IMR-90 (cell line): ENCODE measurements around the gene SLX4. TPM values are rescaled to one million over a fixed set of nuclear protein-coding genes. Genes with fewer than 3 reads are reported as not detected.

ENCODE experiments used
- ATAC-seq: fragments of 200-7000 bp; cut with Tn5 transposase; 2 replicates; pipeline ENCODE4 v1.9.1; 2020; ENCODE audit warnings: low read depth, mild to moderate bottlenecking, moderate library complexity
- BruUV-seq: library from RNA; stranded (reverse); fragments of 400-500 nt; replicated peaks from 2 replicates; lab custom pipeline; 2021; lab: Mats Ljungman, UMichigan
- CTCF ChIA-PET: fragments of 300-600 bp; formaldehyde crosslinking; extraction: SDS; loops from one replicate; lab custom pipeline; 2021; ENCODE audit warnings: antibody characterized with exemption; lab: Yijun Ruan, JAX
- POLR2A ChIA-PET: fragments of 300-600 bp; sonication (Branson Sonifier 250); formaldehyde crosslinking; loops from one replicate; lab custom pipeline; 2022; ENCODE audit warnings: antibody characterized with exemption; ENCODE audit not compliant: unreplicated experiment; lab: Charles Lee
- DNase-seq: peaks from one replicate; pipeline ENCODE4 v3.0.0; 2013
- H2AFZ ChIP-seq: replicated peaks from 2 replicates; pipeline ENCODE3; 2013; ENCODE audit warnings: low read length, mild to moderate bottlenecking; ENCODE audit not compliant: poor library complexity
- H2AK5ac ChIP-seq: 2 replicates; pipeline ENCODE4 v1.6.1; 2013; ENCODE audit warnings: low read depth, low read length, inconsistent platforms
- H2AK9ac ChIP-seq: replicated peaks from 2 replicates; pipeline ENCODE3; 2013; ENCODE audit warnings: mild to moderate bottlenecking, low read depth, low read length, moderate library complexity; ENCODE audit not compliant: poor library complexity
- H2BK120ac ChIP-seq: 2 replicates; pipeline ENCODE4 v1.6.1; 2013; ENCODE audit warnings: low read depth, low read length, inconsistent platforms
- H2BK15ac ChIP-seq: 3 replicates; pipeline ENCODE4 v1.6.1; 2013; ENCODE audit warnings: low read depth, low read length, inconsistent platforms
- H2BK20ac ChIP-seq: 2 replicates; pipeline ENCODE4 v1.6.1; 2013; ENCODE audit warnings: low read depth, mild to moderate bottlenecking, inconsistent platforms, low read length, moderate library complexity
- H2BK5ac ChIP-seq: 2 replicates; pipeline ENCODE4 v1.6.1; 2013; ENCODE audit warnings: mild to moderate bottlenecking, low read depth, low read length, inconsistent platforms; ENCODE audit not compliant: poor library complexity, severe bottlenecking
- H3K14ac ChIP-seq: replicated peaks from 2 replicates; pipeline ENCODE4 v1.6.1; 2013; ENCODE audit warnings: low read depth, low read length, inconsistent platforms
- H3K18ac ChIP-seq: 2 replicates; pipeline ENCODE4 v1.6.1; 2013; ENCODE audit warnings: low read depth, low read length, control low read depth
- H3K23ac ChIP-seq: 2 replicates; pipeline ENCODE4 v1.6.1; 2013; ENCODE audit warnings: low read depth, low read length, inconsistent platforms
- H3K27ac ChIP-seq: 2 replicates; pipeline ENCODE4 v1.5.1; 2013; ENCODE audit warnings: mild to moderate bottlenecking, control low read depth, low read length; ENCODE audit not compliant: insufficient read depth
- H3K27me3 ChIP-seq: 2 replicates; pipeline ENCODE4 v1.6.1; 2013; ENCODE audit warnings: low read length; ENCODE audit not compliant: control insufficient read depth, insufficient read depth
- H3K36me3 ChIP-seq: 2 replicates; pipeline ENCODE4 v1.6.1; 2013; ENCODE audit warnings: low read length, mixed read lengths; ENCODE audit not compliant: control insufficient read depth, insufficient read depth
- H3K4ac ChIP-seq: 2 replicates; pipeline ENCODE4 v1.6.1; 2013; ENCODE audit warnings: low read depth, low read length, inconsistent platforms
- H3K4me1 ChIP-seq: 2 replicates; pipeline ENCODE4 v1.6.1; 2013; ENCODE audit warnings: low read length, mixed read lengths; ENCODE audit not compliant: control insufficient read depth, insufficient read depth
- H3K4me2 ChIP-seq: 2 replicates; pipeline ENCODE4 v1.6.1; 2013; ENCODE audit warnings: low read depth, mild to moderate bottlenecking, control low read depth, low read length, moderate library complexity
- H3K4me3 ChIP-seq: 2 replicates; pipeline ENCODE4 v1.5.1; 2013; ENCODE audit warnings: low read depth, mild to moderate bottlenecking, control low read depth, low read length, moderate library complexity; ENCODE audit not compliant: insufficient read depth
- H3K56ac ChIP-seq: 2 replicates; pipeline ENCODE4 v1.6.1; 2013; ENCODE audit warnings: low read length, inconsistent platforms; ENCODE audit not compliant: insufficient read depth; ENCODE audit errors: extremely low read depth
- H3K79me1 ChIP-seq, 2 experiments: 2 replicates each; pipeline ENCODE4 v1.6.1; 2013; ENCODE audit warnings: low read length in 2 of 2, inconsistent platforms in 1 of 2, low read depth in 1 of 2
- H3K9ac ChIP-seq: 2 replicates; pipeline ENCODE4 v1.6.1; 2013; ENCODE audit warnings: low read depth, low read length, control low read depth
- H3K9me1 ChIP-seq: 2 replicates; pipeline ENCODE4 v1.6.1; 2013; ENCODE audit warnings: low read length, inconsistent platforms; ENCODE audit not compliant: insufficient read depth
- H3K9me3 ChIP-seq: 2 replicates; pipeline ENCODE4 v1.6.1; 2013; ENCODE audit warnings: low read length; ENCODE audit not compliant: control insufficient read depth, insufficient read depth
- H4K20me1 ChIP-seq: 2 replicates; pipeline ENCODE4 v1.6.1; 2013; ENCODE audit warnings: low read length, inconsistent platforms; ENCODE audit not compliant: insufficient read depth
- H4K5ac ChIP-seq: 2 replicates; pipeline ENCODE4 v1.6.1; 2013; ENCODE audit warnings: mild to moderate bottlenecking, low read depth, low read length, control low read depth
- H4K8ac ChIP-seq, 2 experiments: 2 replicates each; pipeline ENCODE4 v1.6.1; 2013; ENCODE audit warnings: low read depth in 2 of 2, low read length in 2 of 2, control low read depth in 1 of 2, inconsistent platforms in 1 of 2
- H4K91ac ChIP-seq: 2 replicates; pipeline ENCODE4 v1.6.1; 2013; ENCODE audit warnings: low read depth, low read length, inconsistent platforms; ENCODE audit not compliant: insufficient read depth
- ELK1 ChIP-seq: fragments of 150-350 bp; IDR thresholded peaks from 2 replicates; pipeline ENCODE4 v1.6.1; 2016; ENCODE audit warnings: low read depth, mild to moderate bottlenecking, low read length, moderate library complexity, borderline replicate concordance
- POLR2A ChIP-seq: IDR thresholded peaks from 2 replicates; pipeline ENCODE4 v1.6.1; 2012; ENCODE audit warnings: mild to moderate bottlenecking, low read depth, low read length
- RAD21 ChIP-seq: IDR thresholded peaks from 2 replicates; pipeline ENCODE4 v1.6.1; 2012; ENCODE audit warnings: low read length, improper control_type of control experiment
- WGBS, 2 experiments: methylation state at CpG; one replicate each; pipeline versions ENCODE4 v1.1.5 to v1.1.7; 2013; ENCODE audit warnings: missing lambda C conversion rate in 2 of 2; ENCODE audit not compliant: insufficient read length in 1 of 2; ENCODE audit errors: extremely low coverage in 2 of 2; 5-methylcytosine and 5-hydroxymethylcytosine counted together
- dilution Hi-C: fragments of 300-500 bp; cut with HindIII; formaldehyde crosslinking; loops from one replicate; pipeline ENCODE4 v1.14.3; 2018; ENCODE audit warnings: low sequenced_read_pairs; ENCODE audit not compliant: unreplicated experiment
- in situ Hi-C: fragments of 300-500 bp; cut with MboI; formaldehyde crosslinking; loops from 3 replicates; pipeline ENCODE4 v1.14.3; 2019; ENCODE audit warnings: low sequenced_read_pairs, inconsistent platforms, mixed read lengths
- intact Hi-C: fragments of 100-400 bp; cut with micrococcal nuclease; formaldehyde crosslinking; loops from 2 replicates; pipeline ENCODE4 v1.10.0; 2022
- polyA plus RNA-seq, 3 experiments: library from polyadenylated mRNA; depleted of rRNA; stranded (reverse); fragments of >200 nt; gene quantifications; 2 replicates each; pipeline ENCODE4 v1.2.3, GENCODE V29; 2012; ENCODE audit warnings: low replicate concordance in 1 of 3
- total RNA-seq: library from RNA; depleted of rRNA; stranded (reverse); fragments of >200 nt; gene quantifications from 2 replicates; pipeline ENCODE4 v1.2.3, GENCODE V29; 2012

Gene SLX4
- total and polyA plus RNA-seq, 2 of the 4 experiments (the other 2 are of a cell fraction) = 1.3 to 3.1 TPM

GRCh38 chr16:3642397-3643094 is 31.1 kb upstream of the SLX4 start:
- H3K56ac ChIP-seq = no peak overlapping the region
- H4K91ac ChIP-seq = no peak overlapping the region
- BruUV-seq = no TSS peak
- H3K36me3 ChIP-seq = peaks cover 9% of the 10 kb centered on the region; the same call in 1 of the 2 replicates
- no peak overlapping the region for H2BK15ac ChIP-seq
- in situ Hi-C loops = no loop called here
- H3K18ac ChIP-seq = no peak overlapping the region
- no peak overlapping the region for H3K4me2 ChIP-seq
- H3K9me1 ChIP-seq = peaks cover 13% of the 10 kb centered on the region
- TF ChIP-seq ELK1 (no peak), RAD21 (no peak), POLR2A (no peak)
- no peaks in the 10 kb centered on the region for H3K9me3 ChIP-seq
- no peak overlapping the region for H3K27ac ChIP-seq
- 88% methylated on average over 6 of the region's 21 CpGs; no CpG with 5 or more reads in 1 of the 2 experiments for WGBS, 2 experiments
- H3K27me3 ChIP-seq = no peaks in the 10 kb centered on the region
- H2BK20ac ChIP-seq = no peak overlapping the region
- H2AFZ ChIP-seq = no peak overlapping the region
- ChIA-PET CTCF (interaction anchor here (0.6 kb wide), 1 partner anchor 16 kb away, joined by 3 read pairs; no protein-coding TSS in a partner anchor), POLR2A (no interaction called here)
- no peak overlapping the region for H2AK5ac ChIP-seq
- no peak overlapping the region for H3K14ac ChIP-seq
- no peak overlapping the region for H4K5ac ChIP-seq
- H4K8ac ChIP-seq = no peak overlapping the region
- dilution Hi-C loops = no loop called here
- intact Hi-C loops = no loop called here
- ATAC-seq = peak; percentile 20; the same call in 1 of the 2 replicates
- no peak overlapping the region for H3K23ac ChIP-seq
- no peak overlapping the region for H3K9ac ChIP-seq
- H4K20me1 ChIP-seq = no peaks in the 10 kb centered on the region; the same call in none of the 2 replicates
- peaks cover 6 to 12% of the 10 kb centered on the region in 2 experiments; a peak in 3 of 4 replicates for H3K79me1 ChIP-seq
- DNase-seq = no peak
- H3K4me1 ChIP-seq = peaks cover 13% of the 10 kb centered on the region
- no peak overlapping the region for H3K4me3 ChIP-seq
- H3K4ac ChIP-seq = no peak overlapping the region
- no peak overlapping the region for H2BK5ac ChIP-seq
- no peak overlapping the region for H2BK120ac ChIP-seq
- H2AK9ac ChIP-seq = no peak overlapping the region
